NCI-H2196 (cell line): Measurements from ENCODE around the gene TEP1.
"Not testable (repeated sequence)": the region's sequence is repeated elsewhere in the genome, so short reads cannot be mapped to it uniquely, and the experiment has no call there.

ENCODE experiments used
- DNase-seq: peaks from one replicate; lab custom pipeline; 2025; ENCODE audit not compliant: unreplicated experiment; lab: John Stamatoyannopoulos, UW

The TEP1 gene

DNA sequence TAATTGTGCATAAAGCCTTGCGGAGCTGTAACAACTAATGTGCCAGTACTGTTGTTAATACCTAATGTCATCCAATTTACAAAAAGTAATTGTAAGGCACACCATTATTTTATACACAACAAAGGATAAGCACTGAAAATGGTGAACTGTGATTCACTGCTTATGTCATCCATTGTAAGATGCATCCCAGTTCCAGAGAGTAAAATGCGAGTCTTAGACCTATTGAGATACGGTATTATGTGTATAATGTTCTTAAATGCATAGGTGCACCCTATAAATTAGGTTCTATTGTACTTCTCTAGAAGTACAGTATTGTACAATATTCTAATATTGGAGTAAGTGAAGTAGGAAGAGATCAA, 69.5 kb downstream of the TEP1 start:
- DNase-seq = no peak

- DNase-seq = peak; percentile 100
Observed at GRCh38 chr14:20343092-20343861, 70.0 kb downstream of the TEP1 start, which contains the start of gene PARP2. Gene PARP2, plus strand, starts transcription at chr14:20343635. Its CDS starts 7 bp downstream, at chr14:20343642.

DNA sequence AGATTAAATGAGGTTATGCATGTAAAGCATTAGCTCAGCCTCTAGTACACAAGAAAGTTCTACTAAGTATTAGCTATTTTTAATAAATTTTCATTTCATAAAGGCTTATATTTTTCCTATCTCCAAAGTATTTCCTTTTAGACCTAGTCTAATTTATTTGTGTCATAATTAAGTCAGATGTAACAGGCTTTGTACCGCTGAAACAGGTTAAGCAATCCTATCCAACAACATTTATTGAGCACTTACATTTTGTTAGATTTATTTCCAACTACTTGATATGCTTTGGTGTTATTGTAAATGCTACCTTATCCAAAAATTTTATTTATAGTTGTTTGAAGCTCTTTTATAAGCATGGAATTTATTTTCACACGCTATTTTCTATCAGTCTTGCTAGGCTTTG, 71.7 kb downstream of the TEP1 start:
- DNase-seq = no peak

- DNase-seq = not testable (repeated sequence)
Observed at GRCh38 chr14:20341032-20341431, 72.3 kb downstream of the TEP1 start.

DNA sequence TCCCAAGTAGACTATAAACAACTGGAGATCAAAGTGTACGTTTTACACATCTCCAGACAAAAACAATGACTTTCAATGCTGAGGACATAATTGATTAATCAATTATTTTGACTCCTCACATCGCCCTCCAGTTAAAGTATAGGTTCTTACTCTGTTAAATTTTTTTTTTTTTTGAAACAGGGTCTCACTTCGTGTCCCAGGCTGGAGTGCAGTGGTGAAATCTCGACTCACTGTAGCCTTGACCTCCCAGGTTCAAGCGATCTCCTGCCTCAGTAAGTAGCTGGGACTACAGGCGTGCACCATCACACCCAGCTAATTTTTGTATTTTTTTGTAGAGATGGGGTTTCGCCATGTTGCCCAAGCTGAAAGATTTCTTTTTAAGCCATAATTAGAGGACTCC, 79.3 kb downstream of the TEP1 start:
- no peak for DNase-seq

GRCh38 chr14:20333494-20333841, 79.8 kb downstream of the TEP1 start:
- DNase-seq = no peak

DNA sequence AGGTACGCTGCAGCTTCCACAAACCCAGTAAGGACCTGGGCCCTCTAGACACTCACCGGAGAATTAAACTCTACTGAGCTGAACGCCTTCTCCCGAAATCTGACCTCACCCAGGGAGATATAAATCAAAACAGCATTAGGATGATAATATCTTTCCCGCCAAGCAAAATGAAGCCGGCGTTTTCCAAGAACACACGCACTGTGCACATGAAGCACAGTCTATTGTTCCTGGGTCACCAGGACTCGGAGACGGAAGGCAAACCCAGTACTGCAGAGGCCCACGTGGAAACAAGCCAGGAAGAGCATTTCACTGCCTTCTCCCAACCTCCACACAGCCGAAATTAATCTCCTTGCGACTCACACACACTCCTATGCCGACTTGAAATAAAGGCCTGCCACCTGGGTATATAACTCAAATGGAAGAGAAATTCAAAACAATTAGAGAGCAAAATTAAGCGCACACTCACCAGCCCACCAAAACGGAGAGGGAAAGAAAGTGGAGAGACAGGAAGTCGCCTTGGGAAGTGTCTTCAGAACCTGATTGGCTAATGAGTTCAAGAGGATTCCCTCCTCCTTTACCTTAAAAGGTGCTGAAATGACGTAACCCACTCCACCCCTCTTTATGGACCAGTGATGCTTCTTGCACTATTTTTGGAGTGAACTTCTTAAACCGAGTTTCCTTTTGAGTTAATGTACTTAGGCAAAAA, 80.4 kb downstream of the TEP1 start, which contains the start of gene CCNB1IP1:
CCNB1IP1 (minus strand) TSS at position 492 of the 706 bp plus-strand sequence. CDS start 16,756 bp downstream, outside the sequence.
- peak; percentile 86 for DNase-seq

- DNase-seq = no peak
Observed at GRCh38 chr14:20332431-20332787, 80.9 kb downstream of the TEP1 start.

- DNase-seq = no peak
Observed at GRCh38 chr14:20331053-20331613, 82.2 kb downstream of the TEP1 start.

DNA sequence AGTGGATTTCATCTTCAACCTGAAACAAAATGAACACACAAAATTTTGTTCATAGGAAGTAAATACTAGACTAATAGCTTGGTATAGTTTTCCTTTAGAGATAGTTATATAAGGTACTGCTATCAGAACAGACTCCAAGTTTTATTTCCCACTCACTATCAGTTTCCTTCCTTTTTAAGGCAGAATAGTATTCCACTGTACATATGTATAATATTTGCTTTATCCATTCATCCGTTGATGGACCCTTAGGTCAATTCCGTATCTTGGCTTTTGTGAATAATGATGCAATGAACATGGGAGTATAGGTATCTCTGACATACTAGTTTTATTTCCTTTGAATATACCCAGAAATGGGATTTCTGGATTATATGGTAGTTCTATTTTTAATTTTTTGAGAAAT, 83.9 kb downstream of the TEP1 start:
- DNase-seq = no peak

GRCh38 chr14:20328705-20329104, 84.6 kb downstream of the TEP1 start:
- peak; percentile 12 for DNase-seq

- DNase-seq = peak; percentile 68
Observed at GRCh38 chr14:20327005-20327869, 86.1 kb downstream of the TEP1 start.

DNA sequence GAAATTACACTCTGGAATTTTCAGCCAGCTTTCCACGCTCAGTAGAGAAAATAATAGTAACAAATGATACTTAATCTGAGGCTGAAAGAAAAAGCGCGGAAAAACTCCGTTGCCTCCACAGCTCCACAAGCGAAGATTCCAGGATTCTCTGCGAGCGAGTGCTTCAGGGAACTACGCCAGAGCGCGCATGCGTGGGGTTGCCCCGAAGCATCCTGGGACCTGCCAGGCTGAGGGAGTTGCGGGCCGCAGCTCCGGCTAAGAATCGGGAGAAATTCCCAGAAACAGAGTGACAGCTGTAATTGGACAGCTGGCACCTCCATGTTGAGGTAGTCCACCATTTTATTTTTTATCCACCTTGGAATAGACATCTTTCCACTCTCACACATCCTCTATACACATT, 95.6 kb downstream of the TEP1 start:
- DNase-seq = no peak
